ENCODE results near the gene CCDC88C. TPM values are rescaled to one million over a fixed set of nuclear protein-coding genes. Genes with fewer than 3 reads are reported as not detected.

The CCDC88C gene
- total RNA-seq, 1 experiment from 2014 or later, result 21.3 TPM

DNA sequence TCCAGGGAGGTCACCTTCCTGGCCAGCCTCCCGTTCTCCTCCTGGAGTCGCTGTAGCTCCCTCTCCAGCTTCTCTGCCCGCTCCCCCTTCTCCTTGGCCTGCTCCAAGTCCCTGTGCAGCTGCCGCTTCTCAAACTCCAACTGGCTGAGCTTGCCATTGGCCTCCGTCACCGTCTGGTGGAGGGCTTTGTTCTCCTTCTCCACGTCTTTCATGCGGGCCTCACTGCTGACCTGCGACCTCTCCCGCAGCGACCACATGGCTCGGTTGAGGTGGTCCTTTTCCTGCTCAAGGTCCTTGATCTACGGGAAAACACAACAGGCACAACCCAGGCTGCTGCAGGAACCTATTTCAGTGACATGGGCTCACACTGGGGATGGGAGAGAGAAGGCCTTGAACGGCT lies 103.8 kb downstream of the CCDC88C start:
- no peak for DNase-seq (ENCODE audit: low read depth, low spot score)
- no peaks in the 10 kb centered on the region for H3K9me3 ChIP-seq (ENCODE audit: control insufficient read depth, insufficient read depth, low read depth, low read length)
- POLR2A ChIA-PET, result no interaction called here
- in situ Hi-C loops (cut with HindIII; ENCODE audit: low pct_unique_long_range_greater_than_20kb, low sequenced_read_pairs), result no loop called here
- H3K27me3 ChIP-seq (ENCODE audit: control insufficient read depth, insufficient read depth, low read length), result no peaks in the 10 kb centered on the region
- no peaks in the 10 kb centered on the region for H3K4me1 ChIP-seq (ENCODE audit: control insufficient read depth, insufficient read depth, low read length)
- H3K4me3 ChIP-seq (ENCODE audit: low read depth in 2 of 2, low read length in 2 of 2), result no peak overlapping the region
- BruUV-seq (replicated peaks), result no TSS peak
- H3K36me3 ChIP-seq (ENCODE audit: control insufficient read depth, insufficient read depth, low read length), result no peaks in the 10 kb centered on the region
- TF ChIP-seq, protein P1, sequence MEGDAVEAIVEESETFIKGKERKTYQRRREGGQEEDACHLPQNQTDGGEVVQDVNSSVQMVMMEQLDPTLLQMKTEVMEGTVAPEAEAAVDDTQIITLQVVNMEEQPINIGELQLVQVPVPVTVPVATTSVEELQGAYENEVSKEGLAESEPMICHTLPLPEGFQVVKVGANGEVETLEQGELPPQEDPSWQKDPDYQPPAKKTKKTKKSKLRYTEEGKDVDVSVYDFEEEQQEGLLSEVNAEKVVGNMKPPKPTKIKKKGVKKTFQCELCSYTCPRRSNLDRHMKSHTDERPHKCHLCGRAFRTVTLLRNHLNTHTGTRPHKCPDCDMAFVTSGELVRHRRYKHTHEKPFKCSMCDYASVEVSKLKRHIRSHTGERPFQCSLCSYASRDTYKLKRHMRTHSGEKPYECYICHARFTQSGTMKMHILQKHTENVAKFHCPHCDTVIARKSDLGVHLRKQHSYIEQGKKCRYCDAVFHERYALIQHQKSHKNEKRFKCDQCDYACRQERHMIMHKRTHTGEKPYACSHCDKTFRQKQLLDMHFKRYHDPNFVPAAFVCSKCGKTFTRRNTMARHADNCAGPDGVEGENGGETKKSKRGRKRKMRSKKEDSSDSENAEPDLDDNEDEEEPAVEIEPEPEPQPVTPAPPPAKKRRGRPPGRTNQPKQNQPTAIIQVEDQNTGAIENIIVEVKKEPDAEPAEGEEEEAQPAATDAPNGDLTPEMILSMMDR (IDR thresholded peaks at IDR 0.05), result no peak
- TF ChIP-seq SIN3A (IDR thresholded peaks at IDR 0.05; ENCODE audit: borderline replicate concordance, insufficient read depth, low read depth, low read length) (no peak), POLR2AphosphoS5 (IDR thresholded peaks at IDR 0.05; ENCODE audit: low read depth, low read length) (no peak), TCF7L2 (IDR thresholded peaks at IDR 0.05; ENCODE audit: low read depth, low read length) (no peak)
- TF ChIP-seq, protein P2, sequence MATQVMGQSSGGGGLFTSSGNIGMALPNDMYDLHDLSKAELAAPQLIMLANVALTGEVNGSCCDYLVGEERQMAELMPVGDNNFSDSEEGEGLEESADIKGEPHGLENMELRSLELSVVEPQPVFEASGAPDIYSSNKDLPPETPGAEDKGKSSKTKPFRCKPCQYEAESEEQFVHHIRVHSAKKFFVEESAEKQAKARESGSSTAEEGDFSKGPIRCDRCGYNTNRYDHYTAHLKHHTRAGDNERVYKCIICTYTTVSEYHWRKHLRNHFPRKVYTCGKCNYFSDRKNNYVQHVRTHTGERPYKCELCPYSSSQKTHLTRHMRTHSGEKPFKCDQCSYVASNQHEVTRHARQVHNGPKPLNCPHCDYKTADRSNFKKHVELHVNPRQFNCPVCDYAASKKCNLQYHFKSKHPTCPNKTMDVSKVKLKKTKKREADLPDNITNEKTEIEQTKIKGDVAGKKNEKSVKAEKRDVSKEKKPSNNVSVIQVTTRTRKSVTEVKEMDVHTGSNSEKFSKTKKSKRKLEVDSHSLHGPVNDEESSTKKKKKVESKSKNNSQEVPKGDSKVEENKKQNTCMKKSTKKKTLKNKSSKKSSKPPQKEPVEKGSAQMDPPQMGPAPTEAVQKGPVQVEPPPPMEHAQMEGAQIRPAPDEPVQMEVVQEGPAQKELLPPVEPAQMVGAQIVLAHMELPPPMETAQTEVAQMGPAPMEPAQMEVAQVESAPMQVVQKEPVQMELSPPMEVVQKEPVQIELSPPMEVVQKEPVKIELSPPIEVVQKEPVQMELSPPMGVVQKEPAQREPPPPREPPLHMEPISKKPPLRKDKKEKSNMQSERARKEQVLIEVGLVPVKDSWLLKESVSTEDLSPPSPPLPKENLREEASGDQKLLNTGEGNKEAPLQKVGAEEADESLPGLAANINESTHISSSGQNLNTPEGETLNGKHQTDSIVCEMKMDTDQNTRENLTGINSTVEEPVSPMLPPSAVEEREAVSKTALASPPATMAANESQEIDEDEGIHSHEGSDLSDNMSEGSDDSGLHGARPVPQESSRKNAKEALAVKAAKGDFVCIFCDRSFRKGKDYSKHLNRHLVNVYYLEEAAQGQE (IDR thresholded peaks at IDR 0.05; ENCODE audit: insufficient read depth in 1 of 2, low read depth in 2 of 2, low read length in 1 of 2), result no peak
- intact Hi-C loops (cut with micrococcal nuclease; ENCODE audit: unreplicated experiment), result no loop called here
- no peak for ATAC-seq
- no peak overlapping the region for H3K27ac ChIP-seq (ENCODE audit: low read length)
- CTCF ChIA-PET, result interaction anchor here (0.6 kb wide), 1 partner anchor 114 kb away, joined by 4 read pairs; no protein-coding TSS in a partner anchor

DNA sequence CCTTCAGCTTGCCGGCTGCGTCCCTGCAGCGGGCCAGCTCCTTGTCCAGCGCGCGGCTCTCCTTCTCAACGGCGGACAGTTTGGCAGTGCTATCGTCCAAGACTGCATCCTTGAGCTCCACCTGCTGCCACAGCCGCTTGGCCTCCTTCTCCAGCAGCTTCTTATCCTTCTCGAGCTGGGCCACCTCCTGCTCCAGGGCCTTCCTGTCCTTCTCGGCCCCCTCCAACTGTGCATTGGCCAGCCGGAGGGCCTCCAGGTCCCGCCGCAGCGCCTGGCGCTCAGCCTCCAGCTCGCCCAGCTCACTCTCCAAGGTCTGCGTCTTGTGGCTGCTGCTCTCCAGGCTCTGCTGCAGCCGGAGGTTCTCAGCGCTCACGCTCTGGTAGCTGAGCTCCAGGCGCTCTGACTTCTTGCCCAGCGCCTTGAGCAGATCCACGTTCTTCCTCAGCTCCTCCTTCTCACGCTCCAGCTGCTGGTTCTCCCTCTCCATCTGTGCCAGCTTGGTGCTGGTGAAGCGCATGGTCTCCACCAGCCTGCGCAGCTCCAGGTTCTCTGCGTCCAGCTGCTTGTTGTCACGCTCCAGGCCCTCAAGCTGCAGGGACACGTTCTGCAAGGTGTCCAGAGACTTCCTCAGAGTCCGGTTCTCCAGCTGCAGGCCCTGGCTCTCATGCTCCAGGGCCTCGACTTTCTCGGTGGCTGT lies 104.3 kb downstream of the CCDC88C start:
- Histone ChIP-seq H3K4me3 (ENCODE audit: low read depth in 2 of 2, low read length in 2 of 2) (no peak overlapping the region), H3K9me3 (ENCODE audit: control insufficient read depth, insufficient read depth, low read depth, low read length) (no peaks in the 10 kb centered on the region), H3K36me3 (ENCODE audit: control insufficient read depth, insufficient read depth, low read length) (no peaks in the 10 kb centered on the region), H3K4me1 (ENCODE audit: control insufficient read depth, insufficient read depth, low read length) (no peaks in the 10 kb centered on the region), H3K27ac (ENCODE audit: low read length) (no peak overlapping the region), H3K27me3 (ENCODE audit: control insufficient read depth, insufficient read depth, low read length) (no peaks in the 10 kb centered on the region)
- TF ChIP-seq POLR2AphosphoS5 (IDR thresholded peaks at IDR 0.05; ENCODE audit: low read depth, low read length), result no peak
- TF ChIP-seq, protein P2 (IDR thresholded peaks at IDR 0.05; ENCODE audit: insufficient read depth in 1 of 2, low read depth in 2 of 2, low read length in 1 of 2), result no peak
- no peak for TF ChIP-seq TCF7L2 (IDR thresholded peaks at IDR 0.05; ENCODE audit: low read depth, low read length)
- TF ChIP-seq, protein P1 (IDR thresholded peaks at IDR 0.05), result no peak
- TF ChIP-seq SIN3A (IDR thresholded peaks at IDR 0.05; ENCODE audit: borderline replicate concordance, insufficient read depth, low read depth, low read length), result no peak
- intact Hi-C loops (cut with micrococcal nuclease; ENCODE audit: unreplicated experiment) (no loop called here), in situ Hi-C loops (cut with HindIII; ENCODE audit: low pct_unique_long_range_greater_than_20kb, low sequenced_read_pairs) (no loop called here)
- DNase-seq (ENCODE audit: low read depth, low spot score), result no peak
- TSS peak; percentile 83 for BruUV-seq (replicated peaks)
- ChIA-PET POLR2A (no interaction called here), CTCF (interaction anchor here (0.6 kb wide), 1 partner anchor 114 kb away, joined by 4 read pairs; no protein-coding TSS in a partner anchor)
- ATAC-seq, result no peak
